Middle frontal gyrus (tissue), 1 donor: ENCODE data around the gene PANK1.

ENCODE experiments used
- DNase-seq: peaks from one replicate; pipeline ENCODE4 v3.0.0-alpha.2; 2015; ENCODE audit warnings: low spot score; ENCODE audit errors: extremely low spot score

The PANK1 gene

GRCh38 chr10:89536013-89536354, 109.1 kb downstream of the PANK1 start:
- no peak for DNase-seq

- DNase-seq: no peak
These were observed 109.7 kb downstream of the PANK1 start, which contains the start of gene SLC16A12 for GRCh38 chr10:89535171-89536012. SLC16A12 (minus strand) TSS chr10:89535594; CDS start chr10:89462578, 73,016 bp downstream.

- DNase-seq: no peak
These were observed 110.2 kb downstream of the PANK1 start for GRCh38 chr10:89534826-89535166.
